B cell (primary cell): ENCODE data around the gene CNN1. TPM values are rescaled to one million over a fixed set of nuclear protein-coding genes. Genes with fewer than 3 reads are reported as not detected.

ENCODE experiments used
- ATAC-seq: fragments of 200-7000 bp; cut with Tn5 transposase; one replicate; pipeline ENCODE4 v1.10.0; 2021; ENCODE audit warnings: low read depth, mild to moderate bottlenecking, moderate number of reproducible peaks, moderate library complexity
- CTCF ChIA-PET: fragments of 350-600 bp; sonication (Branson Sonifier 250); formaldehyde crosslinking; loops from one replicate; lab custom pipeline; 2021; ENCODE audit warnings: antibody characterized with exemption, inconsistent platforms; lab: Charles Lee
- POLR2A ChIA-PET: fragments of 350-600 bp; sonication (Branson Sonifier 250); formaldehyde crosslinking; loops from one replicate; lab custom pipeline; 2021; ENCODE audit warnings: antibody characterized with exemption; lab: Charles Lee
- DNase-seq: peaks from one replicate; pipeline ENCODE4 v3.0.0; 2013
- H2AFZ ChIP-seq: 2 replicates; pipeline ENCODE4 v1.6.1; 2012; ENCODE audit warnings: mild to moderate bottlenecking, low read depth, low read length; ENCODE audit not compliant: insufficient read depth, poor library complexity, severe bottlenecking
- H3K27ac ChIP-seq, 2 donors: 1 replicate in 1 of 2; 2 replicates in 1 of 2; pipeline ENCODE4 v1.5.1; 2012 to 2013; ENCODE audit warnings: low read length in 2 of 2, mild to moderate bottlenecking in 2 of 2, moderate library complexity in 1 of 2
- H3K27me3 ChIP-seq, 4 experiments: fragments of 200-600 bp in 1 of 4; sonication (generic) in 1 of 4; replicated peaks in 1 of 4; 1 replicate in 2 of 4; 2 replicates in 2 of 4; pipeline versions ENCODE4 v1.6.1 to v1.7.0; 2013 to 2016; ENCODE audit warnings: low read length in 3 of 4, mild to moderate bottlenecking in 2 of 4, mixed read lengths in 1 of 4, moderate library complexity in 1 of 4; ENCODE audit not compliant: insufficient read depth in 4 of 4, control insufficient read depth in 3 of 4; ENCODE audit errors: control extremely low read depth in 1 of 4
- H3K36me3 ChIP-seq, 2 experiments: replicated peaks in 1 of 2; 1 replicate in 1 of 2; 2 replicates in 1 of 2; pipeline versions ENCODE4 v1.6.1 to v1.7.1; 2013; ENCODE audit warnings: low read length in 1 of 2; ENCODE audit not compliant: insufficient read depth in 2 of 2, control insufficient read depth in 1 of 2; ENCODE audit errors: control extremely low read depth in 1 of 2, extremely low read depth in 1 of 2
- H3K4me1 ChIP-seq, 2 donors: fragments of 200-600 bp in 1 of 2; sonication (generic) in 1 of 2; 1 replicate in 1 of 2; 2 replicates in 1 of 2; pipeline versions ENCODE4 v1.5.1 to v1.6.1; 2013 to 2017; ENCODE audit warnings: low read length in 2 of 2; ENCODE audit not compliant: control insufficient read depth in 2 of 2, insufficient read depth in 2 of 2
- H3K4me2 ChIP-seq: replicated peaks from 2 replicates; pipeline ENCODE3; 2012; ENCODE audit warnings: mild to moderate bottlenecking, low read depth, low read length; ENCODE audit not compliant: poor library complexity, severe bottlenecking
- H3K4me3 ChIP-seq, 5 experiments: fragments of 200-600 bp in 1 of 5; sonication (generic) in 1 of 5; 1 replicate in 3 of 5; 2 replicates in 2 of 5; pipeline versions ENCODE4 v1.5.1 to v1.7.0; 2011 to 2016; ENCODE audit warnings: low read length in 4 of 5, mild to moderate bottlenecking in 4 of 5, low read depth in 2 of 5, control low read depth in 1 of 5, moderate library complexity in 1 of 5; ENCODE audit not compliant: insufficient read depth in 1 of 5; ENCODE audit errors: control extremely low read depth in 1 of 5, extremely low read depth in 1 of 5
- H3K79me2 ChIP-seq: fragments of 200-600 bp; sonication (generic); one replicate; pipeline ENCODE4 v1.6.0; 2016; ENCODE audit warnings: low read length; ENCODE audit not compliant: control insufficient read depth, insufficient read depth
- H3K9ac ChIP-seq: fragments of 200-600 bp; sonication (generic); 2 replicates; pipeline ENCODE4 v1.6.1; 2017; ENCODE audit warnings: mild to moderate bottlenecking, low read length, moderate library complexity
- H3K9me3 ChIP-seq, 3 donors: one replicate each; pipeline versions ENCODE4 v1.6.1 to v1.7.1; 2013; ENCODE audit warnings: low read length in 2 of 3; ENCODE audit not compliant: control insufficient read depth in 2 of 3, insufficient read depth in 1 of 3; ENCODE audit errors: control extremely low read depth in 1 of 3
- H4K20me1 ChIP-seq: 2 replicates; pipeline ENCODE4 v1.6.0; 2012; ENCODE audit warnings: mild to moderate bottlenecking, low read length; ENCODE audit not compliant: insufficient read depth, control insufficient read depth, poor library complexity, severe bottlenecking
- H3K27ac Mint-ChIP-seq: one replicate; pipeline ENCODE4 v1.8.0; 2021; ENCODE audit warnings: mixed read lengths
- H3K27me3 Mint-ChIP-seq: one replicate; pipeline ENCODE4 v1.8.0; 2021; ENCODE audit warnings: mixed read lengths
- H3K4me1 Mint-ChIP-seq: one replicate; pipeline ENCODE4 v1.8.0; 2021; ENCODE audit warnings: mixed read lengths
- H3K4me3 Mint-ChIP-seq: one replicate; pipeline ENCODE4 v1.8.0; 2021; ENCODE audit warnings: mixed read lengths
- H3K9me3 Mint-ChIP-seq: one replicate; pipeline ENCODE4 v1.8.0; 2022; ENCODE audit warnings: mixed read lengths; ENCODE audit not compliant: insufficient read depth
- CTCF ChIP-seq: fragments of 200-600 bp; IDR thresholded peaks from one replicate; pipeline ENCODE4 v1.8.0; 2022; ENCODE audit warnings: antibody characterized with exemption, mild to moderate bottlenecking
- EZH2 ChIP-seq: IDR thresholded peaks from 2 replicates; pipeline ENCODE4 v1.6.1; 2012; ENCODE audit warnings: borderline replicate concordance, low read depth, mild to moderate bottlenecking, moderate library complexity, low read length; ENCODE audit not compliant: insufficient read depth, poor library complexity, severe bottlenecking
- WGBS: methylation state at CpG from one replicate; pipeline ENCODE4 v1.1.5; 2013; ENCODE audit warnings: missing lambda C conversion rate; ENCODE audit not compliant: insufficient coverage; 5-methylcytosine and 5-hydroxymethylcytosine counted together
- intact Hi-C: fragments of 100-400 bp; cut with micrococcal nuclease; formaldehyde crosslinking; loops from one replicate; pipeline ENCODE4 v1.10.0; 2022
- polyA plus RNA-seq: library from polyadenylated mRNA; depleted of rRNA; stranded (reverse); fragments of >200 nt; gene quantifications from 2 replicates; pipeline ENCODE4 v1.2.3, GENCODE V29; 2012
- total RNA-seq, 2 donors: library from RNA; stranded (reverse); fragments of 120-200 nt in 1 of 2; gene quantifications; 1 replicate in 1 of 2; 2 replicates in 1 of 2; pipeline versions ENCODE4 v1.2.3 to v1.2.4, GENCODE V29; 2013 to 2022

CNN1 gene
- total and polyA plus RNA-seq, 2 donors (not counting 1 experiment from before 2014, with no cell fraction given), result not detected

DNA sequence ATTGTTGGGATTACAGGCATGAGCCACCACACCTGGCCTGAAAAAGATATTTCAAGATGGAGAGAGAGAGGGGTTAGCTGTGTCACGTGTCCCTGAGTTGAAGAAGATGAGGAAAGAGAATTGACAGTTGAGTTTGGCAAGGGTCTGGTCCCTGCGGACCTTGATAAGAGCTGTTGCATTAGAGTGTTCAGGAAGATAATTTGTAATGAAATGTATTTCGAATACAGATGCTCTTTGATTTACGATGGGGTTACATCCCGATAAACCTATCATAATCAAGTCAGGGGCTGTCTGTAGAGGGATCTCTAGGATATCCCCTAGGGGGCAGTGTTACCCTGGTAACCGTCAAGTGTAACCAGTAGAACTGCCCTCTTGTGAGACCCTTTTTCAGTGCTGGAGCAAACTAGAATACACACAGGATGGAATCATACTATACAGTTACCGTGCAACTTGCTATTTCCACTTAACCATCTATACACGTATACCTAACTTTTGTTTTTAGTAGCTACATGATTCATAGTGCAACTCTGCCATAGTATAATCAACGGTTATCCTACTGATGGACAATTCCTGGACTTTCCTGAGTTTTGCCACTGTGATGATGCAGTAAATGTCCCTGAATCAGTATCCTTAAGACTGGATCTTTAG lies 21.9 kb downstream of the CNN1 start:
- ATAC-seq, result peak; percentile 48
- no peaks in the 10 kb centered on the region for H3K27me3 Mint-ChIP-seq
- POLR2A ChIA-PET, result interaction anchor here (0.6 to 3.0 kb wide), 4 partner anchors 8 to 403 kb away, joined by 3 to 13 read pairs (median 4); no protein-coding TSS in a partner anchor
- peaks cover 65% of the 10 kb centered on the region for H3K4me1 Mint-ChIP-seq
- H3K9me3 Mint-ChIP-seq, result no peaks in the 10 kb centered on the region
- H3K4me2 ChIP-seq, result peak overlapping the region; percentile 79
- H2AFZ ChIP-seq, result no peak overlapping the region
- H3K9ac ChIP-seq, result peak overlapping the region; percentile 81
- H3K9me3 ChIP-seq, result no peaks in the 10 kb centered on the region
- H3K4me3 ChIP-seq, result peak overlapping the region in 3 of 5 experiments; percentile 70 to 82 (median 75)
- peak overlapping the region; percentile 80 to 81 for H3K27ac ChIP-seq
- peaks cover 0 to 3% of the 10 kb centered on the region in 2 experiments for H3K36me3 ChIP-seq
- H3K4me1 ChIP-seq, result peaks cover 37 to 64% of the 10 kb centered on the region in 2 donors
- H3K27me3 ChIP-seq, result no peaks in the 10 kb centered on the region
- DNase-seq, result peak; percentile 90
- WGBS, result 24% methylated on average over 5 of the region's 9 CpGs
- H3K27ac Mint-ChIP-seq, result peak overlapping the region; percentile 94
- peaks cover 37% of the 10 kb centered on the region for H3K79me2 ChIP-seq
- TF ChIP-seq CTCF (peak; percentile 90), EZH2 (no peak)
- CTCF ChIA-PET, result interaction anchor here (0.6 to 10.7 kb wide), 14 partner anchors 8 to 1263 kb away, joined by 3 to 289 read pairs (median 5); partner anchors contain the start of genes ACP5 and ECSIT
- peak overlapping the region; percentile 93 for H3K4me3 Mint-ChIP-seq
- peaks cover 17% of the 10 kb centered on the region for H4K20me1 ChIP-seq
- intact Hi-C loops, result loop anchor here (1.0 to 5.0 kb wide), 5 partner anchors 8 to 252 kb away; partner anchors contain the start of gene ZNF440

- H3K9me3 ChIP-seq, result no peaks in the 10 kb centered on the region
- ChIA-PET CTCF (interaction anchor here (0.8 to 10.7 kb wide), 3 partner anchors 11 to 425 kb away, joined by 3 to 289 read pairs (median 3); no protein-coding TSS in a partner anchor), POLR2A (interaction anchor here (0.7 kb wide), 1 partner anchor 21 kb away, joined by 4 read pairs; no protein-coding TSS in a partner anchor)
- peaks cover 46 to 76% of the 10 kb centered on the region in 2 donors for H3K4me1 ChIP-seq
- no peak for ATAC-seq
- H4K20me1 ChIP-seq, result no peaks in the 10 kb centered on the region
- no peaks in the 10 kb centered on the region for H3K27me3 ChIP-seq
- intact Hi-C loops, result loop anchor here (5.0 kb wide), 1 partner anchor 249 kb away; the partner anchor contains the start of gene ZNF440
- H3K9ac ChIP-seq, result no peak overlapping the region
- no peak overlapping the region for H3K4me2 ChIP-seq
- Mint-ChIP-seq H3K4me1 (peaks cover 59% of the 10 kb centered on the region), H3K9me3 (no peaks in the 10 kb centered on the region), H3K27ac (peak overlapping the region; percentile 80), H3K4me3 (peak overlapping the region; percentile 30), H3K27me3 (no peaks in the 10 kb centered on the region)
- H3K4me3 ChIP-seq, result no peak overlapping the region
- peak overlapping the region in 1 of 2 donors; percentile 55 for H3K27ac ChIP-seq
- H3K36me3 ChIP-seq, result no peaks in the 10 kb centered on the region
- H3K79me2 ChIP-seq, result peaks cover 11% of the 10 kb centered on the region
- no peak for DNase-seq
- WGBS, result 93% methylated on average over 4 of the region's 8 CpGs
- TF ChIP-seq CTCF (no peak), EZH2 (no peak)
- H2AFZ ChIP-seq, result no peak overlapping the region
Observed at GRCh38 chr19:11563532-11563931, 24.9 kb downstream of the CNN1 start.
